ENCODE results near the gene DTYMK.

DTYMK gene

DNA sequence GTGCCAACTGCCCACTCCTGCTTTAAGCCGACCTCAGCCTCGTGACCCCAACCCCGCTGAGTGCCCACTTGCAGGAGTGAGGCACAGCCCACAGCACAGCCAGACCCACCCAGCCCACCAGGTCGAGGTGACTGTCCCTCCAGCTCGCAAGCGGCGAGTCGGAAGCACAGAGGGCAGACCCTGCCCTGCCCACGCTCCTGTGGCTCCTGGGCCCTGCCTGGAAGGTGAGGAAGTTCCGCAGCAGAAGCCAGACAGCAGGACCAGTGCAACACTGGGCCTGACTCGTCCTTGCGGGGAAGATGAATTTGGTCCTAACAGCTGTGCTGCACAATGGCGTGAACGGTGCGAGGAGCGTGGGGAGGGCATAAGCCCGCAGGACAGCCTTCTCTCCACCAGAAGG is 9.9 kb downstream of the DTYMK start:
- DNase-seq (ENCODE audit: low read depth, low spot score) = no peak
- Histone ChIP-seq H3K9ac (ENCODE audit: insufficient read length, low read depth) (no peak overlapping the region), H3K4me1 (ENCODE audit: insufficient read depth, insufficient read length) (no peaks in the 10 kb centered on the region), H3K36me3 (ENCODE audit: insufficient read depth, insufficient read length, low read length) (peaks cover 96% of the 10 kb centered on the region), H3K4me3 (ENCODE audit: insufficient read length, low read depth) (no peak overlapping the region), H3K9me3 (ENCODE audit: insufficient read depth, low read length) (no peaks in the 10 kb centered on the region), H3K27me3 (ENCODE audit: insufficient read depth, insufficient read length) (no peaks in the 10 kb centered on the region)
- TF ChIP-seq SUZ12 (IDR thresholded peaks at IDR 0.05; ENCODE audit: extremely low read depth, insufficient read depth, insufficient read length) (no peak), YY1 (IDR thresholded peaks at IDR 0.05; ENCODE audit: insufficient read depth, insufficient read length) (no peak), ZNF274 (IDR thresholded peaks at IDR 0.05; ENCODE audit: low read depth, low read length) (no peak)

DNA sequence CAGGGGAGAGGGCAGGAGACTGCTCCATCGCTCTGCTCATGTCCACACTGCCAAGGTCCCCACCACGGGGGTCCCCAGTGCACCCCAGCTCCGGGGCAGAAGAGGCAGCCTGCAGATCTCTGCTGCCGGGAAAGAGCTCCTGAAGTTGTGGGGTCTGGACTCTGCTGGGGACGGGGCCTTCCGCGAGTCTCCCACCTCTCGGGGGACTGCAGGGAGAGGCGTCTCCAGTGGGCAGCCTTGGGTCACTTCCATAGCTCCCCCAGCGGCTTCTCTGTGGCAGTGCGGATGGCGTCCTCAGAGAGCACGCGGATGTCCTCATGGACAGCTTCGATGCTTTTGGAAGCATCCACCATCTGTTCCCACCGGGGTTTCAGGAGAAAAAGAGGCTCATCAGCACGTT is 10.7 kb downstream of the DTYMK start:
- Histone ChIP-seq H3K9me3 (ENCODE audit: insufficient read depth, low read length) (no peaks in the 10 kb centered on the region), H3K4me1 (ENCODE audit: insufficient read depth, insufficient read length) (peaks cover 2% of the 10 kb centered on the region), H3K9ac (ENCODE audit: insufficient read length, low read depth) (no peak overlapping the region), H3K4me3 (ENCODE audit: insufficient read length, low read depth) (no peak overlapping the region), H3K36me3 (ENCODE audit: insufficient read depth, insufficient read length, low read length) (peaks cover 96% of the 10 kb centered on the region), H3K27me3 (ENCODE audit: insufficient read depth, insufficient read length) (no peaks in the 10 kb centered on the region)
- TF ChIP-seq YY1 (IDR thresholded peaks at IDR 0.05; ENCODE audit: insufficient read depth, insufficient read length) = no peak
- TF ChIP-seq SUZ12 (IDR thresholded peaks at IDR 0.05; ENCODE audit: extremely low read depth, insufficient read depth, insufficient read length) = no peak
- no peak for TF ChIP-seq ZNF274 (IDR thresholded peaks at IDR 0.05; ENCODE audit: low read depth, low read length)
- DNase-seq (ENCODE audit: low read depth, low spot score) = no peak

DNA sequence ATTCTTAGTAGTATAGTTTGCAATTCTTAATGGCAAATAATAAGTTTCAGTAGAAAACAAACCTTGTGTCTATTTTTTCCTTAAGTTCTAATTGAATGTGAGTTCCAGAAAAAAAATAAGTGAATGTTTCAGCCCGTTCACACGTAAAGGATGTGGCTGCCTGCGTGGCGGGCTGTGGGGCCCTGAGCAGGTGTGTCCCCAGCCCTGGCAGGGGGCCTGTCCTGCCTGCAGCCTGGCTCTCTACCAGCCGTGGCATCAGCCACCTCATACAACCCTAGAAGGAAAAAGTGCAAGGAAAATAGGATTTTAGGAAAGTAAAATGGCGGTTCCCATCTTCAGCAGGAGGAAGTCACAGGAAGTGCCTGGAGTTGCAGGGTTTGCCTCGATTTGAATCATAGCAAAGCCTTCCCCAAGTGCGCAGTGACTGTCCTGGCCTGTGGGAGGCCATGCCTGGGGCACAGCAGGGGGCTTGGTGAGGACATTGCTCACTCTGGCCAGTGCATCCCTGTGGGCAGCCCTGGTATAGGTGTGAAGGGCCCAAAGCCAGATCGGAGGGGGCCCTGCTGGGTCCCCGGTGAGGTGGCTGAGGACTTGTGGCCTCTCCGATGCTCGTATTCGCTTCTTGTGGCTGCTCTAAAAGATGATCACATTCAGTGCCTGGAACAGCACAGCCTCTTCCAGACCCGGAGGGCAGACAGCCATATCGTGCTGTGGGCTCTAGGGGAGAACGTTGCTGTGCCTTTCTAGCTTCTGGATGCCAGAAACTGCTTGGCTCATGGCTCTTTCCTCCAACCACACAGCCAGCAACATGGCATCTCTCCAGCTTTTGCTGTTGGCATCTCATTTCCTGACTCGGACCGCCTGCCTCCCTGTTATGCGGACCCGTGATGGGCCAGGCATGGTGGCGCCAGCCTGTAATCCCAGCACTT is 12.6 kb downstream of the DTYMK start:
- TF ChIP-seq YY1 (IDR thresholded peaks at IDR 0.05; ENCODE audit: insufficient read depth, insufficient read length) = no peak
- no peak for TF ChIP-seq SUZ12 (IDR thresholded peaks at IDR 0.05; ENCODE audit: extremely low read depth, insufficient read depth, insufficient read length)
- no peak for TF ChIP-seq ZNF274 (IDR thresholded peaks at IDR 0.05; ENCODE audit: low read depth, low read length)
- Histone ChIP-seq H3K4me1 (ENCODE audit: insufficient read depth, insufficient read length) (peaks cover 2% of the 10 kb centered on the region), H3K27me3 (ENCODE audit: insufficient read depth, insufficient read length) (no peaks in the 10 kb centered on the region), H3K36me3 (ENCODE audit: insufficient read depth, insufficient read length, low read length) (peaks cover 94% of the 10 kb centered on the region), H3K4me3 (ENCODE audit: insufficient read length, low read depth) (no peak overlapping the region), H3K9ac (ENCODE audit: insufficient read length, low read depth) (no peak overlapping the region), H3K9me3 (ENCODE audit: insufficient read depth, low read length) (no peaks in the 10 kb centered on the region)
- no peak for DNase-seq (ENCODE audit: low read depth, low spot score)

DNA sequence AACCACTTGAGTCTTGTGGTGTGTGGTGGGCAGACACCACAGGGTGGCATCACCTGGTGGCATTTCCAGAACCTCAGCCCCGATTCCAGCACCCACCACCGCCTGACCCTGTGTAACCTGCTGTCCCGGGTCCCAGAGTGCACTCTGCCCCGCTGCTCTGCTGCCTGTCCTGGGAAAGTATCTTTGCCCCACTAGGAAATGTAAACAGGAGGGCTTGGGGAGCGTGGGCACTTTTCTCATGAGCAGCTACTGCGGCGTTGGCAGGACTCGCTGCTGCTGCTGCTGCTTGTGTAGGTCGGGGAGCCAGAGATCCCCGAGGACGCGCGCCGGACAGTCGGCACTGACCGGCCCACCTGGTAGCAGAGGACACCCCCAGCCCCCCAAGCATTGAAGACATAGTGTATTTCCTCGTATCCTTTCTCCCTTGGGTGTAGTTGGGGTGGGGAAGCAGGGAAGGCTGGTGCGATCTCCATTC is 13.4 kb downstream of the DTYMK start:
- DNase-seq (ENCODE audit: low read depth, low spot score) = no peak
- Histone ChIP-seq H3K4me3 (ENCODE audit: insufficient read length, low read depth) (no peak overlapping the region), H3K9me3 (ENCODE audit: insufficient read depth, low read length) (no peaks in the 10 kb centered on the region), H3K36me3 (ENCODE audit: insufficient read depth, insufficient read length, low read length) (peaks cover 94% of the 10 kb centered on the region), H3K4me1 (ENCODE audit: insufficient read depth, insufficient read length) (peaks cover 2% of the 10 kb centered on the region), H3K27me3 (ENCODE audit: insufficient read depth, insufficient read length) (no peaks in the 10 kb centered on the region), H3K9ac (ENCODE audit: insufficient read length, low read depth) (peak overlapping the region; percentile 10)
- no peak for TF ChIP-seq ZNF274 (IDR thresholded peaks at IDR 0.05; ENCODE audit: low read depth, low read length)
- TF ChIP-seq SUZ12 (IDR thresholded peaks at IDR 0.05; ENCODE audit: extremely low read depth, insufficient read depth, insufficient read length) = no peak
- TF ChIP-seq YY1 (IDR thresholded peaks at IDR 0.05; ENCODE audit: insufficient read depth, insufficient read length) = no peak

DNA sequence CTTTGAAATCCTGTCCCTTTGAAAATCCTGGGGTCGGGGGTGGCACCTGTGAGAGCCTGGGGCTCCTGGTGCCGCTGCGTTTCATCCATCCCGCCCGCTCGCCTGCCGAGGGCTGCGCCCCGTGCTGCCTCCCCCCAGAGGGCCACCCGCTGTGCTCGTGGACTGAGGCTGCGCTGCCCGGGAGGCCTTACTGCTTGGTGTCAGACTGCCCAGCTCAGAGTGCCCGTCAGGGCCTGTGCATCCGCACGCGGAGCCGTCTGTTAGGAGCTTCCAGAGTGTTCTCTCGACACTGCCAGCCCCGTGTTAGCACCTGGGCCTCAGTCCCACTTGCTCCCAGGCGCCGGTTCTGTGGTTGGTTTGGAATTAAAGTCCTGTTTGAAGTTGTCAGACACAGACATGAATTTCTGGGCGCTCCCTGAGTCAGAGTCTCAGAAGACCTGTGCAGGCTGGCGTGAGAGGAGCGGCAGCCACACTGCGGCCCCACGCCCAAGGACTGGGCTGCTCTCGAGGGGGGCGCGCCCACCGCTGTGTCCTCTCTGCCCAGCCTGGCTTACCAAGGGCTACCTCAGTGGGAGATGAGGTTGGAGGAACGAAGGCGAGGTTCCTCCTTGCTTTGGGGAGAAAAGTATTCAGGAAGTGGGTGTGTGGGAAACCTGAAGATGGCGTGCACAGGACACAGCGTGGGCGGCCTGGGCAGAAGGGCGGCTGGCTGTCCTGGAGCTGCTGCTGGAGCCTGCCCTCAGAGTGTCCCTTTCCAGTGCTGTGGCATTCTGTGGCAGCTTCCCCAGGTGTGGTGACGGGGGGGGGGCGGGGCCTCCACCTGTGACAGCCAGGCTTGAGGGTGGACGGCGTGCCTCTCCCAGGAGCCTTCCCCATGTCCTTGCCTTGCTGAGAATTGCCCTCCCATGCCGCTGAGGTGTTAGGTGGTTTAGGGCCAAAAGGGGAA is 14.1 kb downstream of the DTYMK start:
- no peak for DNase-seq (ENCODE audit: low read depth, low spot score)
- H3K4me3 ChIP-seq (ENCODE audit: insufficient read length, low read depth) = no peak overlapping the region
- H3K36me3 ChIP-seq (ENCODE audit: insufficient read depth, insufficient read length, low read length) = peaks cover 96% of the 10 kb centered on the region
- no peaks in the 10 kb centered on the region for H3K27me3 ChIP-seq (ENCODE audit: insufficient read depth, insufficient read length)
- no peaks in the 10 kb centered on the region for H3K9me3 ChIP-seq (ENCODE audit: insufficient read depth, low read length)
- peaks cover 2% of the 10 kb centered on the region for H3K4me1 ChIP-seq (ENCODE audit: insufficient read depth, insufficient read length)
- TF ChIP-seq ZNF274 (IDR thresholded peaks at IDR 0.05; ENCODE audit: low read depth, low read length) = no peak
- no peak for TF ChIP-seq SUZ12 (IDR thresholded peaks at IDR 0.05; ENCODE audit: extremely low read depth, insufficient read depth, insufficient read length)
- TF ChIP-seq YY1 (IDR thresholded peaks at IDR 0.05; ENCODE audit: insufficient read depth, insufficient read length) = no peak
- peak overlapping the region; percentile 10 for H3K9ac ChIP-seq (ENCODE audit: insufficient read length, low read depth)

DNA sequence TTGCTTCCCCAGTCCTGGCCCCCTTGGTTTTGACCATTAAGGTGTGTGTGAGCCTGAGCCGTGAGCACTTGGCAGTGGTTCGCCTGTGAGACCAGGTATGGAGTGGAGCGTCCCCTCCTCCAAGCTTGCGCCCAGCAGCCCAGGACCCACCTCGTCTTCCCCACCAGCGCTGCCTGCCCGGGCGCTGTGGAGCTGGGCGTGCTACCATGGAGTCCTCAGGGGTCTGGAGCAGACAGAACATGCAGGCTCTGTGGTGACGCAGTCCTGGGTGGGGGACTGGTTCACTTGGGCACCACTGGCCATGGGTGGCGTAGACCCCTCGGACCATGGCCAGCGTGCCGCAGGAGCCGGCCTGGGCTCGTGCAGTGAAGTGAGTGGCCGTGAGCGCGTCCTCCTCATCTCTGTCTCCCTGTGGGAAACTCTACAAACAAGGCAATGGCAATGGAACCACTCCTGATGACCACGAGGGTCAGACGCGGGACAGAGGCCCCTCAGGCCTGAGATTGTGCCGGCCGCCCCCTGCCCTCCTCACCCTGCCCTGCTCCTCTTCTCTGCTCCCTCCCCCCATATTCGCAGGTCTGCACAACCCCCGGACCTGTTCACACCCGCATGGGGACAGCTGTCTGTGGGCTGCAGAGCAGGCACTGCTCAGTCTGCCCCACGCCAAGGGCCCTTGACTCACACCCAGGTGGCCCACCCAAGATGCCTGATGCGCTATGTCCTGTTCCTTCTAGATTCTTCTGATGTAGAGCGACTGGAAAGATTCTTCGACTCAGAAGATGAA is 15.0 kb downstream of the DTYMK start:
- H3K4me1 ChIP-seq (ENCODE audit: insufficient read depth, insufficient read length) = peaks cover 6% of the 10 kb centered on the region
- no peak overlapping the region for H3K4me3 ChIP-seq (ENCODE audit: insufficient read length, low read depth)
- no peak for TF ChIP-seq SUZ12 (IDR thresholded peaks at IDR 0.05; ENCODE audit: extremely low read depth, insufficient read depth, insufficient read length)
- TF ChIP-seq ZNF274 (IDR thresholded peaks at IDR 0.05; ENCODE audit: low read depth, low read length) = no peak
- no peak for TF ChIP-seq YY1 (IDR thresholded peaks at IDR 0.05; ENCODE audit: insufficient read depth, insufficient read length)
- DNase-seq (ENCODE audit: low read depth, low spot score) = no peak
- no peaks in the 10 kb centered on the region for H3K27me3 ChIP-seq (ENCODE audit: insufficient read depth, insufficient read length)
- no peaks in the 10 kb centered on the region for H3K9me3 ChIP-seq (ENCODE audit: insufficient read depth, low read length)
- no peak overlapping the region for H3K9ac ChIP-seq (ENCODE audit: insufficient read length, low read depth)
- peaks cover 96% of the 10 kb centered on the region for H3K36me3 ChIP-seq (ENCODE audit: insufficient read depth, insufficient read length, low read length)

Measured in NT2/D1 (cell line).